Measurements from ENCODE around the gene OVOL2. TPM values are rescaled to one million over a fixed set of nuclear protein-coding genes. Genes with fewer than 3 reads are reported as not detected.
"Not testable (repeated sequence)": the region's sequence is repeated elsewhere in the genome, so short reads cannot be mapped to it uniquely, and the experiment has no call there.

Gene OVOL2
- total RNA-seq, 2 experiments from 2014 or later, result not detected

DNA sequence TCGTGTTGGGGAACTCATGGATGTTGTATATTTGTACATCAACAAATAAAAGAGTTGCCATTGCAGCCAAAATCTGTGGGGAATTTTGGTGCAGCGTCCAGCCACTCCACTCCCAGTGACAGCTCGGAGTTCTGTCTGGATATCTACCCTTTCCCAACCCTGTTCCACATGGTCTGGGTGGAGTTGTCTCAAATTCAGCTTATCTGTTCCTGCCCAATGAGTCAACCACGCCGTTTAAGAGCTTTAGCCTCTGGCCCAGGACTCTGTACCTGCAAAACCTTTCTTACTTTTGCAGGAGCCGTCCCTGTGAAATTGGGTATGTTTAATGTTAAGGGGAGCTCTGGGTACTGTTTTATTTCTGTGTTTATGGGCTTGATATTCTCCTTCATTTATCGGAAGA lies 33.9 kb upstream of the OVOL2 start:
- DNase-seq (ENCODE audit: low spot score), result no peak
- Histone ChIP-seq H3K9me2 (ENCODE audit: insufficient read depth, low read length) (no peaks in the 10 kb centered on the region), H3K4me1 (ENCODE audit: insufficient read depth, low read length, poor library complexity, severe bottlenecking) (no peaks in the 10 kb centered on the region), H4K20me1 (ENCODE audit: insufficient read depth, low read length) (no peaks in the 10 kb centered on the region), H3K36me3 (ENCODE audit: insufficient read depth, low read length) (no peaks in the 10 kb centered on the region), H3K27ac (ENCODE audit: low read depth, low read length, poor library complexity, severe bottlenecking) (no peak overlapping the region), H3K79me2 (ENCODE audit: insufficient read depth, low read depth, low read length) (no peaks in the 10 kb centered on the region), H3K4me2 (ENCODE audit: low read length) (no peak overlapping the region), H3K4me3 (ENCODE audit: low read depth, low read length, poor library complexity, severe bottlenecking) (no peak overlapping the region), H2AFZ (ENCODE audit: low read length) (no peak overlapping the region), H3K9me3 (ENCODE audit: low read length) (no peaks in the 10 kb centered on the region)
- BruUV-seq (replicated peaks), result no TSS peak
- TF ChIP-seq CTCF (conservative IDR thresholded peaks at IDR 0.05; ENCODE audit: low read length), result no peak
- no peak for TF ChIP-seq EZH2phosphoT487 (IDR thresholded peaks at IDR 0.05; ENCODE audit: borderline replicate concordance, low read depth, low read length)
- intact Hi-C loops (cut with micrococcal nuclease; ENCODE audit: unreplicated experiment), result no loop called here
- ChIA-PET POLR2A (interaction anchor here (0.9 kb wide), 1 partner anchor 15 kb away, joined by 3 read pairs; no protein-coding TSS in a partner anchor), CTCF (ENCODE audit: unreplicated experiment) (no interaction called here)

GRCh38 chr20:18090477-18090876 lies 32.8 kb upstream of the OVOL2 start:
- TF ChIP-seq EZH2phosphoT487 (IDR thresholded peaks at IDR 0.05; ENCODE audit: borderline replicate concordance, low read depth, low read length) (no peak), CTCF (conservative IDR thresholded peaks at IDR 0.05; ENCODE audit: low read length) (no peak)
- H3K27ac ChIP-seq (ENCODE audit: low read depth, low read length, poor library complexity, severe bottlenecking), result no peak overlapping the region
- no TSS peak for BruUV-seq (replicated peaks)
- POLR2A ChIA-PET, result interaction anchor here (0.7 kb wide), 1 partner anchor 25 kb away, joined by 4 read pairs; no protein-coding TSS in a partner anchor
- no peak overlapping the region for H3K4me3 ChIP-seq (ENCODE audit: low read depth, low read length, poor library complexity, severe bottlenecking)
- no peaks in the 10 kb centered on the region for H3K36me3 ChIP-seq (ENCODE audit: insufficient read depth, low read length)
- H3K4me2 ChIP-seq (ENCODE audit: low read length), result no peak overlapping the region
- no peak for DNase-seq (ENCODE audit: low spot score)
- H3K79me2 ChIP-seq (ENCODE audit: insufficient read depth, low read depth, low read length), result no peaks in the 10 kb centered on the region
- H3K4me1 ChIP-seq (ENCODE audit: insufficient read depth, low read length, poor library complexity, severe bottlenecking), result no peaks in the 10 kb centered on the region
- H3K9me3 ChIP-seq (ENCODE audit: low read length), result no peaks in the 10 kb centered on the region
- no peak overlapping the region for H2AFZ ChIP-seq (ENCODE audit: low read length)
- no peaks in the 10 kb centered on the region for H4K20me1 ChIP-seq (ENCODE audit: insufficient read depth, low read length)
- CTCF ChIA-PET (ENCODE audit: unreplicated experiment), result no interaction called here
- intact Hi-C loops (cut with micrococcal nuclease; ENCODE audit: unreplicated experiment), result no loop called here
- no peaks in the 10 kb centered on the region for H3K9me2 ChIP-seq (ENCODE audit: insufficient read depth, low read length)

DNA sequence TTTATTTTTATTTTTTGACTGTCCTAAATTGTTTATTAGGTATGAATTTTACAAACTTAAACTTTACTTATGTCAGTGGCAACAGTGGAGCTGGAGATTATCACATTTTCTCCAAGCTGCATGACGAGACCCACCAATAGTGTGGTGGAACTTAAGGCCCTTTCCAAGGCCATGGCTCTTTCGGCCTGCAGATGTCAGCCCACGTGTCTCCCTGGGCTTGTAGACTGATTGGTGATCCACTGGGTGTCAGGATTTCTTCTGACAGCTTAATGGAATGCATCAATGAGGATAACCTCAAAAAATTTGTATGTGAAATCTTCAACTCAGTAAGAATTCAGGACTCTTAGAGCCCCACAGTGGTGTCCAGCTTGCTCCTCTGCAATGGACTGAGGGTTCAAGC lies 32.3 kb upstream of the OVOL2 start:
- H3K9me3 ChIP-seq (ENCODE audit: low read length), result no peaks in the 10 kb centered on the region
- H3K4me3 ChIP-seq (ENCODE audit: low read depth, low read length, poor library complexity, severe bottlenecking), result no peak overlapping the region
- no peaks in the 10 kb centered on the region for H3K4me1 ChIP-seq (ENCODE audit: insufficient read depth, low read length, poor library complexity, severe bottlenecking)
- no peak overlapping the region for H2AFZ ChIP-seq (ENCODE audit: low read length)
- no peak for DNase-seq (ENCODE audit: low spot score)
- no peak overlapping the region for H3K4me2 ChIP-seq (ENCODE audit: low read length)
- POLR2A ChIA-PET, result no interaction called here
- no peaks in the 10 kb centered on the region for H4K20me1 ChIP-seq (ENCODE audit: insufficient read depth, low read length)
- H3K27ac ChIP-seq (ENCODE audit: low read depth, low read length, poor library complexity, severe bottlenecking), result no peak overlapping the region
- no TSS peak for BruUV-seq (replicated peaks)
- H3K36me3 ChIP-seq (ENCODE audit: insufficient read depth, low read length), result no peaks in the 10 kb centered on the region
- H3K79me2 ChIP-seq (ENCODE audit: insufficient read depth, low read depth, low read length), result no peaks in the 10 kb centered on the region
- CTCF ChIA-PET (ENCODE audit: unreplicated experiment), result no interaction called here
- TF ChIP-seq CTCF (conservative IDR thresholded peaks at IDR 0.05; ENCODE audit: low read length) (no peak), EZH2phosphoT487 (IDR thresholded peaks at IDR 0.05; ENCODE audit: borderline replicate concordance, low read depth, low read length) (no peak)
- intact Hi-C loops (cut with micrococcal nuclease; ENCODE audit: unreplicated experiment), result no loop called here
- no peaks in the 10 kb centered on the region for H3K9me2 ChIP-seq (ENCODE audit: insufficient read depth, low read length)

GRCh38 chr20:18088841-18089240 lies 31.1 kb upstream of the OVOL2 start:
- H3K36me3 ChIP-seq (ENCODE audit: insufficient read depth, low read length); H4K20me1 ChIP-seq (ENCODE audit: insufficient read depth, low read length); H3K27ac ChIP-seq (ENCODE audit: low read depth, low read length, poor library complexity, severe bottlenecking); H3K4me3 ChIP-seq (ENCODE audit: low read depth, low read length, poor library complexity, severe bottlenecking); DNase-seq (ENCODE audit: low spot score); H3K4me2 ChIP-seq (ENCODE audit: low read length); H3K4me1 ChIP-seq (ENCODE audit: insufficient read depth, low read length, poor library complexity, severe bottlenecking); CTCF ChIA-PET (ENCODE audit: unreplicated experiment); H3K9me3 ChIP-seq (ENCODE audit: low read length); POLR2A ChIA-PET; H3K9me2 ChIP-seq (ENCODE audit: insufficient read depth, low read length); H3K79me2 ChIP-seq (ENCODE audit: insufficient read depth, low read depth, low read length); BruUV-seq (replicated peaks); intact Hi-C loops (cut with micrococcal nuclease; ENCODE audit: unreplicated experiment); H2AFZ ChIP-seq (ENCODE audit: low read length): not testable (repeated sequence)

- H3K36me3 ChIP-seq (ENCODE audit: insufficient read depth, low read length); POLR2A ChIA-PET; DNase-seq (ENCODE audit: low spot score); H3K79me2 ChIP-seq (ENCODE audit: insufficient read depth, low read depth, low read length); H3K27ac ChIP-seq (ENCODE audit: low read depth, low read length, poor library complexity, severe bottlenecking); H3K4me1 ChIP-seq (ENCODE audit: insufficient read depth, low read length, poor library complexity, severe bottlenecking); H3K4me2 ChIP-seq (ENCODE audit: low read length); H3K4me3 ChIP-seq (ENCODE audit: low read depth, low read length, poor library complexity, severe bottlenecking); BruUV-seq (replicated peaks); intact Hi-C loops (cut with micrococcal nuclease; ENCODE audit: unreplicated experiment); H4K20me1 ChIP-seq (ENCODE audit: insufficient read depth, low read length); H2AFZ ChIP-seq (ENCODE audit: low read length); CTCF ChIA-PET (ENCODE audit: unreplicated experiment); H3K9me3 ChIP-seq (ENCODE audit: low read length); H3K9me2 ChIP-seq (ENCODE audit: insufficient read depth, low read length): not testable (repeated sequence)
These were observed 30.6 kb upstream of the OVOL2 start for GRCh38 chr20:18088298-18088697.
